Thymus (tissue), 11 donors: ENCODE data around the gene TAX1BP1. TPM values are rescaled to one million over a fixed set of nuclear protein-coding genes. Genes with fewer than 3 reads are reported as not detected.
"Not testable (repeated sequence)": the region's sequence is repeated elsewhere in the genome, so short reads cannot be mapped to it uniquely, and the experiment has no call there.

Experiments
- DNase-seq, 9 donors: peaks; one replicate each; pipeline ENCODE4 v3.0.0-alpha.2; 2013; ENCODE audit warnings: low spot score in 9 of 9, low read depth in 6 of 9, missing footprints in 1 of 9
- H3K27ac ChIP-seq, 2 donors: one replicate each; pipeline ENCODE4 v1.5.1; 2013; ENCODE audit warnings: control low read depth in 1 of 2, low read depth in 1 of 2, low read length in 1 of 2, mild to moderate bottlenecking in 1 of 2, moderate library complexity in 1 of 2
- H3K27me3 ChIP-seq, 2 donors: one replicate each; pipeline ENCODE4 v1.5.1; 2013; ENCODE audit warnings: low read length in 1 of 2; ENCODE audit not compliant: control insufficient read depth in 2 of 2, insufficient read depth in 1 of 2
- H3K36me3 ChIP-seq, 2 donors: one replicate each; pipeline ENCODE4 v1.5.1; 2013; ENCODE audit warnings: low read length in 1 of 2, mild to moderate bottlenecking in 1 of 2, moderate library complexity in 1 of 2; ENCODE audit not compliant: control insufficient read depth in 2 of 2, insufficient read depth in 2 of 2
- H3K4me1 ChIP-seq, 2 donors: one replicate each; pipeline ENCODE4 v1.5.1; 2013; ENCODE audit warnings: low read length in 2 of 2; ENCODE audit not compliant: control insufficient read depth in 2 of 2, insufficient read depth in 2 of 2
- H3K4me3 ChIP-seq, 2 donors: one replicate each; pipeline ENCODE4 v1.5.1; 2013; ENCODE audit warnings: low read length in 2 of 2, control low read depth in 1 of 2, mild to moderate bottlenecking in 1 of 2
- H3K9me3 ChIP-seq, 2 donors: one replicate each; pipeline ENCODE4 v1.5.1; 2013; ENCODE audit warnings: low read length in 1 of 2, mild to moderate bottlenecking in 1 of 2; ENCODE audit not compliant: control insufficient read depth in 2 of 2, insufficient read depth in 1 of 2
- WGBS: extraction: QIAGEN DNeasy Blood & Tissue Kit; methylation state at CpG from one replicate; pipeline ENCODE4 v1.1.7; 2013; 5-methylcytosine and 5-hydroxymethylcytosine counted together
- polyA plus RNA-seq: library from polyadenylated mRNA; stranded (reverse); fragments of 200-250 nt; gene quantifications from one replicate; pipeline ENCODE4 v1.2.3, GENCODE V29; 2013
- total RNA-seq: library from RNA; stranded (reverse); fragments of 120-200 nt; gene quantifications from one replicate; pipeline ENCODE4 v1.2.4, GENCODE V29; 2013
- donor health status: healthy.

Gene TAX1BP1
- total and polyA plus RNA-seq, 2 donors = 86.7 to 95.1 TPM

DNA sequence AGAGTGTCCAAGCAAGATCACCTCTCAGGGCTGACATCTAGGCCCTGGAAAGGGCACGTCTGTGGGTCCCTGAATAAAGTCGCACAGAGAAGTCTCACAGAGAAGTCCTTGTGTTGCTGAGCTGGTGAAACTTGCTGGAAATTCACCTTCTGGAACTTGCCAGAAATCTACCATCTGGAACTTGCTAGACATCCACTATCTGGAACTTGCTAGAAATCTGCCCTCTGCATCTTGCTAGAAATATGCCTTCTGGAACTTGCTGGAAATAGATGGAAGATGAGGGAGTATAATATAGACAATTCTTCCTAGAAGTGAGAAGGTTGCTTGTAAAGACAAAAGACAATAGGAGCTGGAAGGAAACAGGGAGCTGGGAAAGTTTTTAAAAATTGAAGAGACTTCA, 5.4 kb upstream of the TAX1BP1 start:
- Histone ChIP-seq H3K27me3 (no peaks in the 10 kb centered on the region), H3K9me3 (no peaks in the 10 kb centered on the region), H3K4me1 (peaks cover 0 to 2% of the 10 kb centered on the region in 2 donors), H3K27ac (no peak overlapping the region), H3K4me3 (no peak overlapping the region), H3K36me3 (no peaks in the 10 kb centered on the region)
- WGBS = 95% methylated on average over 2 of the region's 2 CpGs
- DNase-seq = no peak

DNA sequence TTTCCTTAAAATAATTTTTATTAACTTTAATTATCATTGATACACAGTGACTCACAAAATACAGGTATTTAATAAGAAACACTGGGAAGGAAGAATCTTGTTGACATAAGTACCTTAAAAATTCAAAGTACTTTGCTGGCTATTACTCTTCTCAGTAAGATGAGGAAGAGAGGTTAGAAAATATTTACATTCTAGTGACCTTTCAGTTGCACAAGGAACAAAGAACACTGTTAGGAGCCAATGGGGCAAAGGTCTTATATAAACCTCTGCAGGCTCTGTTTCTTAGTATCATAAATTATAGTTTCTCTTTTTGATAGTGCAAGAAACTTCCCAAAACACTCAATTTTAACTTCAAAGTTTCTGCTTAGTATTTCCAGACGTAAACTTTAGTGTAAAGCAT, 4.8 kb upstream of the TAX1BP1 start:
- Histone ChIP-seq H3K27ac (no peak overlapping the region), H3K4me1 (peaks cover 0 to 2% of the 10 kb centered on the region in 2 donors), H3K27me3 (no peaks in the 10 kb centered on the region), H3K4me3 (no peak overlapping the region), H3K9me3 (no peaks in the 10 kb centered on the region), H3K36me3 (no peaks in the 10 kb centered on the region)
- WGBS = 98% methylated on average over 1 of the region's 1 CpG
- DNase-seq = no peak

DNA sequence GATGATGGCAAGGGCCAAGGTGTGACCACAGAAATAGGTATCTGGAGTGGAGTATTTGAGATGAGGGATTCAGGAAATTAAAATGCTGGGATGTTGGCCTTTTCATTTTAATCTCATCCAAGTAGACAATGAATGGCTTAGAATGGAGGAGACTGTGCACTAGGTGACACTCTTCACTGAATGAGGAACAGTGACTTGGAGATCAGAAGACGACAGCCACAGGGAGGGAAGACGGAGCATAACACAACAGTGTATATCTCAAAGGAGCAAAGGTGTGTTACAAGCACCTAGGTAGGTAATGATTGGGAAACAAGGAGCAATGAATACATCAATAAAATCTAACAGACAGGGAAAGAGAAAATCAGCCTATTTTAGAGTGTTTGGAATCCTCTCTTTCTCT, 4.1 kb upstream of the TAX1BP1 start:
- H3K27ac ChIP-seq = no peak overlapping the region
- no peak for DNase-seq
- H3K4me1 ChIP-seq = peaks cover 0 to 3% of the 10 kb centered on the region in 2 donors
- no peaks in the 10 kb centered on the region for H3K27me3 ChIP-seq
- H3K9me3 ChIP-seq = no peaks in the 10 kb centered on the region
- over 99% methylated on average over 2 of the region's 2 CpGs for WGBS
- no peak overlapping the region for H3K4me3 ChIP-seq
- no peaks in the 10 kb centered on the region for H3K36me3 ChIP-seq

DNA sequence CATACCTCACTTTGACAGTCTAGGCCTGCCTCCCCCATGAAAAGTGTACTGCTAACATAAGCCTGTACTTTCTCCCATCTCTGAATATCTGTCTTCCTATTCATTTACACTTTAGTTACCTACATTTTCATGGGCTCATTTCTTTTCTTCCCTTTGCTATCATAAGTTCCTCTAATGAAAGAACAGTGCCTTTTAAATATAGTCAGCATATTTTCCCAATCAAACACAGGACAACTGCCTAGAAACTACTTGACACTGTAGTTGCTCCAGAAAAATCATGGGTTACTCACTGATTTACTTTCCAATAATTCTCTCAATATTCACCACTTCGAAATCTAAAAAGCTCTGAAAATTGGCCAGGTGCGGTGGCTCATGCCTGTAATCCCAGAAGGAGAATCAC, 2.8 kb upstream of the TAX1BP1 start:
- Histone ChIP-seq H3K4me1 (peaks cover 5 to 9% of the 10 kb centered on the region in 2 donors), H3K36me3 (no peaks in the 10 kb centered on the region), H3K27me3 (no peaks in the 10 kb centered on the region), H3K27ac (no peak overlapping the region), H3K9me3 (no peaks in the 10 kb centered on the region), H3K4me3 (no peak overlapping the region)
- WGBS = 97% methylated on average over 2 of the region's 2 CpGs
- no peak for DNase-seq

DNA sequence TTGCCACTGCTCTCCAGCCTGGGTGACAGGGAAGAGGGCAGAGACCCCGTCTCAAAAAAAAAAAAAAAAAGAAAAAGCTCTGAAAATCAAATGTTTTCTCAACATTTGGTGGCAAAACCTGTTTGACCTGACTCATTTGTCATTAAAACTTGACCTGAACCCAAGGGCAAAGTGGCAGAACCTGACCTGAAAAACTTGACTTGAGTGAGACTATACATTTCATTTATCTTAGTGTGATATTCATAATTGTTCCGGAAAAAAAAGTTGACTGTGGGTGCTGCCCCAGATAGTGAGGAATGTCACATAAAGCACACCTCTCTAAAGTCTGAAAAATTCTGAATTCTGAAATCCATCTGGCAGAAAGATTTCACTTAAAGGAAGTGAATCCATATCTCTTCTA, 2.3 kb upstream of the TAX1BP1 start:
- H3K27ac ChIP-seq = no peak overlapping the region
- no peaks in the 10 kb centered on the region for H3K9me3 ChIP-seq
- H3K36me3 ChIP-seq = no peaks in the 10 kb centered on the region
- no peaks in the 10 kb centered on the region for H3K27me3 ChIP-seq
- peaks cover 5 to 9% of the 10 kb centered on the region in 2 donors for H3K4me1 ChIP-seq
- no peak overlapping the region for H3K4me3 ChIP-seq
- 98% methylated on average over 2 of the region's 2 CpGs for WGBS
- no peak for DNase-seq

DNA sequence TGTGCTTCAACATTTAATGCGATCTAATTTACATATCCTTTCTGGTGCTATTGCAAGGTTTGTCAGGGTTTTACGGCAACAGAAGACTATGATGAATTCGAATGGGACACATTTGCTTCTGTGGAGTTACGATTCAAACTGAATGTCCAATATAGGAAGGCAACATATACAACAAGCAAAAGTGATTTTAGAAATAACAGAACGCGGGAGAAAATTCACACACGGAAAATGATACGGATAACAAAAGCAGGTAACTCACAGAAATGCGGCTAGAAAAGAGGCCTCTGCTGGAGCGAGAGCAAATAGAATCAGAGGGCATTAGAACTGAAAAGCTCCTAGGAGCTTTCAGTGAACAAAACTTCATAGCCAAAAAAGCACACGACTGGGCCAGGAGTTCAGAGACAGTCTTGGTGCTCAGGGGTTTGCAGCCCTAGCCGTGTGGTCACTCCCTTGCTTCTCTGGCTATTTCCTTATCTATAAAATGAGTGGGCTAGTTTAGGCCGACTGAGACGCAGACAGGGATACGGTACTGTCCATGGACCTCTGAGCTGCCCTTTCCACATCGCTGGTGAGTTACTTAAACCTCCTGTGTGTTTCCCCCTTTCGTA, 557 bp upstream of the TAX1BP1 start:
- no peaks in the 10 kb centered on the region for H3K9me3 ChIP-seq
- no peaks in the 10 kb centered on the region for H3K36me3 ChIP-seq
- peak overlapping the region; percentile 78 to 98 for H3K27ac ChIP-seq
- 4% methylated on average over 17 of the region's 17 CpGs for WGBS
- peak in 2 of 9 donors; percentile 8 to 69 for DNase-seq
- H3K4me1 ChIP-seq = peaks cover 5 to 9% of the 10 kb centered on the region in 2 donors
- H3K4me3 ChIP-seq = peak overlapping the region; percentile 64 to 99
- no peaks in the 10 kb centered on the region for H3K27me3 ChIP-seq

DNA sequence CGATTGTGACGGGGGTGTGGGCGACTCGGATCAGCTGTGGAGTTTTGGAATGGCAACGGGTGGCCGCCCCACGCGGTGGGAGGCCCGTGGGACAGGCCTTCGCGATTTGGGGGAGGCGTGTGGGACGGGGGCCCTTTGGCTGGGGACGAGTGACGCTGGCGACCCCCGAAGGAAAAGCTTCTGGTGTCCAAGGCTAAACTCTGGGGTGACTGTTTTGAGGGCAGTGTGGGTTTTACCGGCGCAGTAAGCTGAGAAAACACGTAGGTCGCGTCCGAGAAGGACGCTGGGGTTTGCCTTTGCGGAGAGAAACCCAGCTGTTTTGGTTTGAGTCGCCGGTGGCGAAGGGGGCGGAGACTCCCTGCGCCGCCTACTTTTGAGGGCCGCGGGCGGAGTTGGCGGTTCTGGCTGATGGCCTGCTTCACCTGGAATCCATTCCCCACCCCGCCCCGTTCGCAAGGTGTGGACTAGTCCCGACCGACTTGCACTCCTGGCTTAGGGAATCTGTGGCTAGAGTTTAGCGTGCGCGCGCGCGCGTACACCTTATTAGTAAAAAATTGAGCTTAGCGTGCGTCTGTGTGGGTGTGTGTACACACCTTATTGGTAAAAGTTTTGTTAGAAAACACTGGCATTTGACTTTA, 606 bp downstream of the TAX1BP1 start:
- peak; percentile 41 to 87 (median 68) for DNase-seq
- H3K9me3 ChIP-seq = no peaks in the 10 kb centered on the region
- H3K27ac ChIP-seq = peak overlapping the region; percentile 98
- peaks cover 5 to 9% of the 10 kb centered on the region in 2 donors for H3K4me1 ChIP-seq
- H3K36me3 ChIP-seq = no peaks in the 10 kb centered on the region
- H3K27me3 ChIP-seq = no peaks in the 10 kb centered on the region
- peak overlapping the region; percentile 64 to 99 for H3K4me3 ChIP-seq
- under 1% methylated on average over 49 of the region's 49 CpGs for WGBS

DNA sequence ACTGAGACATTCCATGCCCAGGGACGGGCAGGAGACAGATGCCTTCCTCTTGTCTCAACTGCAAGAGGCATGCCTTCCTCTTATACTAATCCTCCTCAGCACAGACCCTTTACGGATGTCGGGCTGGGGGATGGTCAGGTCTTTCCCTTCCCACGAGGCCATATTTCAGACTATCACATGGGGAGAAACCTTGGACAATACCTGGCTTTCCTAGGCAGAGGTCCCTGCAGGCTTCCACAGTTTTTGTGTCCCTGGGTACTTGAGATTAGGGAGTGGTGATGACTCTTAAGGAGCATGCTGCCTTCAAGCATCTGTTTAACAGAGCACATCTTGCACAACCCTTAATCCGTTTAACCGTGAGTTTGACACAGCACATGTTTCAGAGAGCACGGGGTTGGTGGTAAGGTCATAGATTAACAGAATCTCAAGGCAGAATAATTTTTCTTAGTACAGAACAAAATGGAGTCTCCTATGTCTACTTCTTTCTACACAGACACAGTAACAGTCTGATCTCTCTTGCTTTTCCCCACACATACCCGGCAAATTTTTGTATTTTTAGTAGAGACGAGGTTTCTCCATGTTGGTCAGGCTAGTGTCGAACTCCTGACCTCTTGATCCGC, 2.2 kb downstream of the TAX1BP1 start:
- H3K27ac ChIP-seq, H3K36me3 ChIP-seq, H3K27me3 ChIP-seq, DNase-seq, H3K4me1 ChIP-seq, H3K4me3 ChIP-seq, H3K9me3 ChIP-seq: not testable (repeated sequence)
- WGBS = 98% methylated on average over 11 of the region's 11 CpGs

DNA sequence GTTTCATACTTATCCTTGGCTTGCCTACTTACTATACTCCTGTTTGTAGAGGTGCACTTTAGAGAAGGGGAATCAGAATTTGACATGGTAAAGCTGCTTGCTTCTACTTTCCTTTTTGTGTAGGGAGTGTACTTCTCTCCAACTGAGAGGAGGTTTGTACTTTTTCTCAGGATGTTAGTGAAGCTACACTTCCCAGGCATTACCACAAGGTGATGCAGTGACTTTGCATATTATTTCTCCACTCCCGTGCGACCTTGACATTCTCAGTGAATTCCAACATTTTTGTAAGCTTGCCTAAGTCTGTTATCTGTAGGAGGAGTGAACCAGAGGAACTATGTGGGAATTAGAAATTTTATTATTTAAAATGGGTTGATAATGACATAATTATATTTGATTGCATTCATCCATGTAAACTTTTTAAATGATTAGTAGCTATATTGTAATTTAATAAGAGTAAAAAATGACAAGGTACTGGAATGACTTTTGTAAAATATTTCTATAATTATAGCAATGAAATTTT, 5.2 kb downstream of the TAX1BP1 start:
- Histone ChIP-seq H3K36me3 (peaks cover 3 to 10% of the 10 kb centered on the region in 2 donors), H3K27me3 (no peaks in the 10 kb centered on the region), H3K4me1 (peaks cover 5 to 7% of the 10 kb centered on the region in 2 donors), H3K27ac (no peak overlapping the region), H3K9me3 (no peaks in the 10 kb centered on the region), H3K4me3 (no peak overlapping the region)
- WGBS = 12% methylated on average over 2 of the region's 2 CpGs
- DNase-seq = peak in 5 of 9 donors; percentile 3 to 43 (median 11)
